PFSK-1 (cell line): Measurements from ENCODE around the gene JAK1.

Experiments
- POLR2AphosphoS5 ChIP-seq: IDR thresholded peaks from 2 replicates; pipeline ENCODE4 v1.6.1; 2012; ENCODE audit warnings: low read depth, mild to moderate bottlenecking, control low read depth, low read length, moderate library complexity
- TAF1 ChIP-seq: IDR thresholded peaks from 2 replicates; pipeline ENCODE4 v1.6.1; 2012; ENCODE audit warnings: low read length, control low read depth, borderline replicate concordance; ENCODE audit not compliant: insufficient read depth
- TF ChIP-seq, protein P1 (sequence below), 2 experiments: IDR thresholded peaks; 2 replicates each; pipeline versions ENCODE4 v1.6.1 to v1.8.0; 2011 to 2012; ENCODE audit warnings: low read depth in 2 of 2, low read length in 2 of 2, control low read depth in 1 of 2, inconsistent platforms in 1 of 2, mild to moderate bottlenecking in 1 of 2, moderate library complexity in 1 of 2; ENCODE audit not compliant: insufficient read depth in 1 of 2

DNA sequence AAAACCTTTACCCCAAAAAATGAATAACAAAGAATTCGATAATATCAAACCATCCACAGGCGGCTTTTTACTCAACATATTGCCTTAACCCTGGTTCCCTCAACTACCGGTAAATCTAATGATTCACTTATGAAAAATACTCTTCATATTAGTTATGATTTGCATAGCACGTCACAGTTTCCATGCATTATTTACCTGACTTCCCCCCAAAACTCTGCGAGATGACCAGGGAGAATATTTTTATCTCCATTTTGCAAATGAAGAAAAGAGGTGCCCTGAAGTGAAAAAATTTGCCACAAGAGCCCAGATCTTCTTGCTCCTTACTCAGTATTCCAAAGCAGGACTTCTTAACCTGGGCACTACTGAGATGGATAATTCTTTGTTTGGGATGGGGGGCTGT, 2.9 kb downstream of the JAK1 start:
- TF ChIP-seq POLR2AphosphoS5 (no peak), TAF1 (no peak)
- TF ChIP-seq, protein P1, sequence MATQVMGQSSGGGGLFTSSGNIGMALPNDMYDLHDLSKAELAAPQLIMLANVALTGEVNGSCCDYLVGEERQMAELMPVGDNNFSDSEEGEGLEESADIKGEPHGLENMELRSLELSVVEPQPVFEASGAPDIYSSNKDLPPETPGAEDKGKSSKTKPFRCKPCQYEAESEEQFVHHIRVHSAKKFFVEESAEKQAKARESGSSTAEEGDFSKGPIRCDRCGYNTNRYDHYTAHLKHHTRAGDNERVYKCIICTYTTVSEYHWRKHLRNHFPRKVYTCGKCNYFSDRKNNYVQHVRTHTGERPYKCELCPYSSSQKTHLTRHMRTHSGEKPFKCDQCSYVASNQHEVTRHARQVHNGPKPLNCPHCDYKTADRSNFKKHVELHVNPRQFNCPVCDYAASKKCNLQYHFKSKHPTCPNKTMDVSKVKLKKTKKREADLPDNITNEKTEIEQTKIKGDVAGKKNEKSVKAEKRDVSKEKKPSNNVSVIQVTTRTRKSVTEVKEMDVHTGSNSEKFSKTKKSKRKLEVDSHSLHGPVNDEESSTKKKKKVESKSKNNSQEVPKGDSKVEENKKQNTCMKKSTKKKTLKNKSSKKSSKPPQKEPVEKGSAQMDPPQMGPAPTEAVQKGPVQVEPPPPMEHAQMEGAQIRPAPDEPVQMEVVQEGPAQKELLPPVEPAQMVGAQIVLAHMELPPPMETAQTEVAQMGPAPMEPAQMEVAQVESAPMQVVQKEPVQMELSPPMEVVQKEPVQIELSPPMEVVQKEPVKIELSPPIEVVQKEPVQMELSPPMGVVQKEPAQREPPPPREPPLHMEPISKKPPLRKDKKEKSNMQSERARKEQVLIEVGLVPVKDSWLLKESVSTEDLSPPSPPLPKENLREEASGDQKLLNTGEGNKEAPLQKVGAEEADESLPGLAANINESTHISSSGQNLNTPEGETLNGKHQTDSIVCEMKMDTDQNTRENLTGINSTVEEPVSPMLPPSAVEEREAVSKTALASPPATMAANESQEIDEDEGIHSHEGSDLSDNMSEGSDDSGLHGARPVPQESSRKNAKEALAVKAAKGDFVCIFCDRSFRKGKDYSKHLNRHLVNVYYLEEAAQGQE (IDR thresholded peaks at IDR 0.05; ENCODE audit: insufficient read depth in 1 of 2, low read depth in 2 of 2, low read length in 2 of 2) = no peak
